Thyroid gland (tissue), 4 donors: ENCODE measurements around the gene PHF3.

Experiments used
- CTCF ChIP-seq, 6 experiments: fragments of 200-600 bp in 3 of 6; fragments of 450-650 bp in 3 of 6; sonication (generic) in 3 of 6; IDR thresholded peaks; one replicate each; pipeline ENCODE4 v1.5.1; 2016 to 2019; ENCODE audit warnings: antibody characterized with exemption in 6 of 6, mild to moderate bottlenecking in 2 of 6, inconsistent platforms in 1 of 6, moderate library complexity in 1 of 6
- POLR2A ChIP-seq, 2 donors: fragments of 450-650 bp; IDR thresholded peaks; one replicate each; pipeline ENCODE4 v1.6.1; 2017; ENCODE audit warnings: antibody characterized with exemption in 2 of 2, mild to moderate bottlenecking in 2 of 2, moderate library complexity in 1 of 2

- TF ChIP-seq CTCF (IDR thresholded peaks at IDR 0.05): no peak
- TF ChIP-seq POLR2A (IDR thresholded peaks at IDR 0.05): no peak
These were observed 13.7 kb downstream of the PHF3 start for GRCh38 chr6:63649269-63649668.
